HCT116 (cell line): ENCODE measurements around the gene TRIM62.

Source experiments
- EZH2 ChIP-seq: fragments of 200-600 bp; sonication (generic); IDR thresholded peaks from 2 replicates; pipeline ENCODE4 v1.6.1; 2017; ENCODE audit warnings: antibody characterized with exemption, mixed run types
- POLR2AphosphoS5 ChIP-seq: IDR thresholded peaks from 2 replicates; pipeline ENCODE4 v1.6.1; 2011; ENCODE audit warnings: mild to moderate bottlenecking, low read depth, low read length, moderate library complexity

DNA sequence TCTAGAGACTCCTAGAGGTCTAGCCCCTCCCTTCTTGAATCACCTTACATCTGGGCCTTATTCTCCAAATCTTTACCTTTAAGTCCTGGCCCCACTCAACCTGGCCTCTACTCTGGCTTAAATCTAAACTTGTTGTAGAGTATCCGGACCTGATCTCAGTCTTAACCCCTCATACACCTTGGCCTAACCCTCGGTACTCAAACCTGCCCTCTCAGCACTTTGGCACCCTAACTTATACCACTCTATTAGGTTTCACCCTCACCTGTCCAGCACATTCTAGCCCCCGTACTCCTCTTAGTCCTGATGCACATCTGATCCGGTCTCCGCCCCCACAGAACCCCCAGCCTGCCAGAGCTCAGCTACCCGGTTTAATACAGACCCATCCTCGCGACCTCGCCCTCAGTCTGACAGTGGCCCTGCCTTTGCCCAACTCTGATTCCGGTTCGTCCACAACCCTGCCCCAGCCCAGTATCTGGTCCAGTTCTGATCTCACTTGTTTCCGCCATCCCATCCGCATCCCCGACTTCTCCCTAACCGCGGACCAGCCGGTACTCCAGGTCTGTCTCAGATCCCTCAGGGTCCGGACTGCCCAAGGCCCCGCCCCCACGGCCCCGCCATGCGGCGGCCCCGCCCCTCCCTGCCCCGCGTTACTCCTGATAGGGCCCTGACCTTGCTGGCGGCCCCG is 1.5 kb downstream of the TRIM62 start:
- no peak for TF ChIP-seq EZH2
- TF ChIP-seq POLR2AphosphoS5 = no peak
